ENCODE data around the gene DPT. TPM values are rescaled to one million over a fixed set of nuclear protein-coding genes. Genes with fewer than 3 reads are reported as not detected.

DPT gene
- total and polyA plus RNA-seq, 2 donors (not counting 3 experiments of a cell fraction or from before 2014, with no cell fraction given) = not detected

DNA sequence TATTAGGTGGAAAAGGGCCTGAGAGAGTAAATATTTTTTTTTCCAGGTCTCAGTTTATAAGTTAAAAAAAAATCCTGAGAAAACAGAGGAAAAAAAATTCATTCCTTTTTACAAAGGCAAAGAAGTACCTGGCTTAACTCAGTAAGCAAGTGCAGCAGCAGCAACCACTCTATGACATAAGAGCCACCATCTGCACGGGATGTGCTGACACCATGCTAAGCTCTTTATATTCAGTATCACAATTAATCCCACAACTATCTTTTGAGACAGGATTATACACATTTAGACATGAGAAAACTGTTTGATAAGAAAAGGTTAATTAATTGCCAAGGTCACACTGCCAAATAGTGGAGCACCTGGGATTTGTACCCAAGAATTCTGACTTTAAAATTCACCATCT lies 13.4 kb upstream of the DPT start:
- Histone ChIP-seq H4K20me1 (replicated peaks; ENCODE audit: control insufficient read depth, extremely low read depth, insufficient read depth, low read length) (no peaks in the 10 kb centered on the region), H3K79me2 (ENCODE audit: control insufficient read depth, insufficient read depth, low read length) (no peaks in the 10 kb centered on the region), H3K36me3 (ENCODE audit: control insufficient read depth in 2 of 2, extremely low read depth in 1 of 2, insufficient read depth in 2 of 2, low read length in 2 of 2) (no peaks in the 10 kb centered on the region), H3K4me2 (ENCODE audit: insufficient read depth, low read length) (no peak overlapping the region), H2AFZ (ENCODE audit: low read depth, low read length) (no peak overlapping the region), H3K9me1 (replicated peaks; ENCODE audit: control insufficient read depth, extremely low read depth, insufficient read depth, low read length) (no peaks in the 10 kb centered on the region), H3K4me3 (replicated peaks in 1 of 3; ENCODE audit: insufficient read depth in 1 of 3, low read depth in 1 of 3, low read length in 3 of 3) (no peak overlapping the region), H3K9ac (replicated peaks; ENCODE audit: extremely low read depth, insufficient read depth, low read length) (no peak overlapping the region), H3K27me3 (ENCODE audit: control insufficient read depth in 2 of 2, insufficient read depth in 2 of 2, low read length in 2 of 2) (no peaks in the 10 kb centered on the region), H3K27ac (ENCODE audit: insufficient read depth, low read depth, low read length) (no peak overlapping the region), H3K9me3 (replicated peaks; ENCODE audit: control insufficient read depth, insufficient read depth, low read length) (no peaks in the 10 kb centered on the region), H3K4me1 (ENCODE audit: control insufficient read depth, extremely low read depth, insufficient read depth, low read length) (no peaks in the 10 kb centered on the region)
- no TSS peak for BruUV-seq (replicated peaks)
- dilution Hi-C loops (cut with MboI; ENCODE audit: extremely low pct_ligation_motif_present, low sequenced_read_pairs) (no loop called here), intact Hi-C loops (cut with micrococcal nuclease) (no loop called here)
- ChIA-PET POLR2A (no interaction called here), CTCF (interaction anchor here (1.5 kb wide), 1 partner anchor 606 kb away, joined by 4 read pairs; no protein-coding TSS in a partner anchor)
- no peak for DNase-seq (ENCODE audit: low read depth, low spot score)
- FAIRE-seq = no peak
- TF ChIP-seq MYC (IDR thresholded peaks at IDR 0.05; ENCODE audit: low read depth, low read length) (no peak), JUN (IDR thresholded peaks at IDR 0.05; ENCODE audit: borderline replicate concordance, insufficient read depth, insufficient read length, low read depth) (no peak), POLR2AphosphoS5 (IDR thresholded peaks at IDR 0.05; ENCODE audit: insufficient read depth, low read depth, low read length) (no peak), POLR2A (IDR thresholded peaks at IDR 0.05; ENCODE audit: low read depth, low read length) (no peak), EZH2 (IDR thresholded peaks at IDR 0.05; ENCODE audit: borderline replicate concordance, low read depth, low read length, severe bottlenecking) (no peak), GATA2 (IDR thresholded peaks at IDR 0.05; ENCODE audit: insufficient read depth, insufficient read length, low read depth, low read length) (no peak), FOS (IDR thresholded peaks at IDR 0.05; ENCODE audit: borderline replicate concordance, insufficient read depth, low read length) (no peak)
- TF ChIP-seq, protein P1, sequence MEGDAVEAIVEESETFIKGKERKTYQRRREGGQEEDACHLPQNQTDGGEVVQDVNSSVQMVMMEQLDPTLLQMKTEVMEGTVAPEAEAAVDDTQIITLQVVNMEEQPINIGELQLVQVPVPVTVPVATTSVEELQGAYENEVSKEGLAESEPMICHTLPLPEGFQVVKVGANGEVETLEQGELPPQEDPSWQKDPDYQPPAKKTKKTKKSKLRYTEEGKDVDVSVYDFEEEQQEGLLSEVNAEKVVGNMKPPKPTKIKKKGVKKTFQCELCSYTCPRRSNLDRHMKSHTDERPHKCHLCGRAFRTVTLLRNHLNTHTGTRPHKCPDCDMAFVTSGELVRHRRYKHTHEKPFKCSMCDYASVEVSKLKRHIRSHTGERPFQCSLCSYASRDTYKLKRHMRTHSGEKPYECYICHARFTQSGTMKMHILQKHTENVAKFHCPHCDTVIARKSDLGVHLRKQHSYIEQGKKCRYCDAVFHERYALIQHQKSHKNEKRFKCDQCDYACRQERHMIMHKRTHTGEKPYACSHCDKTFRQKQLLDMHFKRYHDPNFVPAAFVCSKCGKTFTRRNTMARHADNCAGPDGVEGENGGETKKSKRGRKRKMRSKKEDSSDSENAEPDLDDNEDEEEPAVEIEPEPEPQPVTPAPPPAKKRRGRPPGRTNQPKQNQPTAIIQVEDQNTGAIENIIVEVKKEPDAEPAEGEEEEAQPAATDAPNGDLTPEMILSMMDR (IDR thresholded peaks at IDR 0.05; ENCODE audit: extremely low read depth in 1 of 2, insufficient read depth in 1 of 2, low read depth in 1 of 2, low read length in 2 of 2) = no peak
- TF ChIP-seq, protein P2, sequence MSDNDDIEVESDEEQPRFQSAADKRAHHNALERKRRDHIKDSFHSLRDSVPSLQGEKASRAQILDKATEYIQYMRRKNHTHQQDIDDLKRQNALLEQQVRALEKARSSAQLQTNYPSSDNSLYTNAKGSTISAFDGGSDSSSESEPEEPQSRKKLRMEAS (IDR thresholded peaks at IDR 0.05; ENCODE audit: insufficient read depth, insufficient read length) = no peak
